ENCODE results near the gene ESR1. TPM values are rescaled to one million over a fixed set of nuclear protein-coding genes. Genes with fewer than 3 reads are reported as not detected.

Gene ESR1
- total RNA-seq, 2 donors from 2014 or later: 0.47 to 0.67 TPM

DNA sequence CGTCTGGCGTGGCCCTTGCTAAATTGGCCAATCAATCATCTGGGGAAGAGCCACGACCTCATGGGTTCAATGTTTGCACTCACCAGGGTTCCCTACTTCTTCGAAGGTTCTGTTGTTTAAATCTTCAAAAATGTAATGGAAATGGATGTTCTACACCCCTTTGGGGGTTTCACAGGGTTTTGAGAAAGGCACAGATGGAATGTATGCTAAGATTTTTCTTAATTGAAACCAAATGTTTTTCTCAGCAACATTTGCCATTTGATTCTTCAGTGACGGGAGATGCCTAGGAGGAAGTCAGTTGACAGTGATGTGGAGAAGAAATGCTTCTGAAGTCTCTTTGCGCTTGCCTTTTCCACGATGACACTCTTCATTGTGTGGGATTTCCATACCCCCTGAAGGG lies 312.3 kb downstream of the ESR1 start:
- H3K36me3 ChIP-seq: peaks cover 36% of the 10 kb centered on the region
- H3K27me3 ChIP-seq: no peaks in the 10 kb centered on the region
- no peak for DNase-seq (ENCODE audit: low spot score)
- H3K4me1 ChIP-seq: peaks cover 0 to 13% of the 10 kb centered on the region in 2 donors
- no peaks in the 10 kb centered on the region for H3K9me3 ChIP-seq
- TF ChIP-seq, protein P1, sequence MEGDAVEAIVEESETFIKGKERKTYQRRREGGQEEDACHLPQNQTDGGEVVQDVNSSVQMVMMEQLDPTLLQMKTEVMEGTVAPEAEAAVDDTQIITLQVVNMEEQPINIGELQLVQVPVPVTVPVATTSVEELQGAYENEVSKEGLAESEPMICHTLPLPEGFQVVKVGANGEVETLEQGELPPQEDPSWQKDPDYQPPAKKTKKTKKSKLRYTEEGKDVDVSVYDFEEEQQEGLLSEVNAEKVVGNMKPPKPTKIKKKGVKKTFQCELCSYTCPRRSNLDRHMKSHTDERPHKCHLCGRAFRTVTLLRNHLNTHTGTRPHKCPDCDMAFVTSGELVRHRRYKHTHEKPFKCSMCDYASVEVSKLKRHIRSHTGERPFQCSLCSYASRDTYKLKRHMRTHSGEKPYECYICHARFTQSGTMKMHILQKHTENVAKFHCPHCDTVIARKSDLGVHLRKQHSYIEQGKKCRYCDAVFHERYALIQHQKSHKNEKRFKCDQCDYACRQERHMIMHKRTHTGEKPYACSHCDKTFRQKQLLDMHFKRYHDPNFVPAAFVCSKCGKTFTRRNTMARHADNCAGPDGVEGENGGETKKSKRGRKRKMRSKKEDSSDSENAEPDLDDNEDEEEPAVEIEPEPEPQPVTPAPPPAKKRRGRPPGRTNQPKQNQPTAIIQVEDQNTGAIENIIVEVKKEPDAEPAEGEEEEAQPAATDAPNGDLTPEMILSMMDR (IDR thresholded peaks at IDR 0.05): no peak
- H3K4me3 ChIP-seq: no peak overlapping the region
- H3K27ac ChIP-seq: no peak overlapping the region

DNA sequence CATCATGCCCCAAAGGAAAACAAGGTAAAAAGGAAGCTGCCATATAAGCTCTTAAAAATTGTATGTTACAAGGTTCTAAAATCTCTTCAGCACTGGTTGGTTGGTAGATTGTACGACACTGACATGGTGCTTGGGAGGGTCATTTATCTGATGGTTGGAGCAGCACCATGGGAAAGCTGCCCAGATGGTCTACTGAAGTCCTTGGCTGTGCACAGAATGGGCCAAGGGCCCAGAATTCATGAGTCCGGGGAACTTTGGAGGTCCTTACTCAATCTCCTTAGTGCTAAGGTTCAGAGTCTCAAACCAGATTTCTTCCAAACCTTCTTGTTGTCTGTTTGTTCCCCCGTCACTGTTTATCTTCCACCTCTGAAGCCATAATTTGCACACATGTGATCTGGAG lies 314.4 kb downstream of the ESR1 start:
- no peak for DNase-seq (ENCODE audit: low spot score)
- peaks cover 0 to 13% of the 10 kb centered on the region in 2 donors for H3K4me1 ChIP-seq
- H3K27ac ChIP-seq: no peak overlapping the region
- no peaks in the 10 kb centered on the region for H3K27me3 ChIP-seq
- H3K9me3 ChIP-seq: no peaks in the 10 kb centered on the region
- H3K4me3 ChIP-seq: no peak overlapping the region
- peaks cover 36% of the 10 kb centered on the region for H3K36me3 ChIP-seq
- TF ChIP-seq, protein P1 (IDR thresholded peaks at IDR 0.05): no peak

DNA sequence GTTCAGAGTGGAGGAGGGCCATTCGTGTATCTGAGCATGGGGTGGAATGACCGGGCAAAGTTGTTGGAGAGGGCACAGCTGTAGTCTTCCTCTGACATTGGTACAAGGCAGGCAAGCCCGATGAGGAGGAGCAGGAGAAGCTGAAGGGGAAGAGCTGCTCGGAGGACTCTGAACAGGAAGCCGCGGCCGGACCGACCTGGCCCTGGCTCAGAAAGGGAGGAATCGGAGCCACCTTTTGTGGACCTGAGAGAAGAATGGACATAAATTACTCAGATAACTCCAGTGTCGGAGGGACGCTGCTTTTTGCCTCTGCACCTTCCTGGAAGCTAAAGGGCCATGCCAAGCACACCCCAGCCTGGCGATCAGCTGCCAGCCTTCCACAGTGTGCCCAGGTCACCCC lies 315.0 kb downstream of the ESR1 start:
- no peak overlapping the region for H3K27ac ChIP-seq
- H3K36me3 ChIP-seq: peaks cover 36% of the 10 kb centered on the region

DNA sequence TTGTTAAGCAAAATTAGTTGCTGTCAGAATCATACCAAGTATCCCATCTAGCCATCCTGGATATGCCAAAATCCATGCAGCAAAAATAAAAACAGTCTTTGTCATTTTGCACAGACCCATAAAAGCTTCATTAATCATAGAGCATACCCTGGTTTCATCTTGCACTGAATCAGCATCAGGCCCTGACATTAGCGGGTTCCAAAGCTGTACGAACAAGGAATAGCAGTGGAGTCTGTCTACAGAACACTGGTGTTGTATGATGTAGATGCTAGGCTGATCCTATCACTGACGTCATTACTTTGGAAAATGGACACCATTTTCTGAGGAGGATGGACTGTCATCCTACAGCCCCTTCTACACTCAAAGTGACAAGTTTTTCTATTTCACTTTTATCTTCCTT lies 315.6 kb downstream of the ESR1 start:
- peaks cover 36% of the 10 kb centered on the region for H3K36me3 ChIP-seq

More for the DNA sequence above, 315.0 kb downstream of the ESR1 start:
- TF ChIP-seq, protein P1 (IDR thresholded peaks at IDR 0.05): no peak
- Histone ChIP-seq H3K4me3 (no peak overlapping the region), H3K4me1 (peaks cover 0 to 16% of the 10 kb centered on the region in 2 donors), H3K27me3 (no peaks in the 10 kb centered on the region), H3K9me3 (no peaks in the 10 kb centered on the region)
- no peak for DNase-seq (ENCODE audit: low spot score)

DNA sequence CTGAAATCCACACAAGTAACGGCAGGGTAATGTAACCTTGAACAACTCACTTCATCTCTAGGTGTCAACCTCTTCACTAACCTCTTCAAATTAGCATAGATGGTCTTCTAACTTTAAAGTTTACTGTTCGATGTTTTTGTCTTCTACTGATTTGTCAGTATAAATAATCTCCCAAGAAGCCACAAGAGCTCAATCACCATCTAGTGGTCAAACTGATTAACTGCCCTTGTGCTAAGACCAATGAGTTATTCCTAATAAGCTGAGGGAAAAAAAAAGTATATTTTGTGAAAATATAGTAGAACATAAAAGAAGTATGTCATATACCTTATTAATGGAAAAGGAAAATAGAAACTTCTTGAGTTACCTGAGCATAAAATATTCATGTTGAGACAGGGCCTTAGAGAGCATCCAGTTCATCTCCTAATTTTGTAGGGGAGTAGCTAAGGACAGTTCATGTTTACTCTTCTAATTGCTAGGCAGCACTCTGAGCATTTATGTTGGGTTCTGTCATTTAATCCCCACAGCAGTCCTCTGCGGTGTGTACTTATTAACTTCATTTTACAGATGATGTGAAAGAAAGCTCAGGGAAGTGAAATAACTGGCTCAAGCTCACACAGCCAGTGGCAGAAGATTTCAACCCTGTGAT lies 317.1 kb downstream of the ESR1 start:
- no peaks in the 10 kb centered on the region for H3K9me3 ChIP-seq
- TF ChIP-seq, protein P1 (IDR thresholded peaks at IDR 0.05): peak; percentile 62 to 87
- H3K27ac ChIP-seq: peak overlapping the region in 1 of 2 donors; percentile 9
- peaks cover 49% of the 10 kb centered on the region for H3K36me3 ChIP-seq
- no peak overlapping the region for H3K4me3 ChIP-seq
- peaks cover 0 to 21% of the 10 kb centered on the region in 2 donors for H3K4me1 ChIP-seq
- no peak for DNase-seq (ENCODE audit: low spot score)
- no peaks in the 10 kb centered on the region for H3K27me3 ChIP-seq

More for the DNA sequence above, 315.6 kb downstream of the ESR1 start:
- Histone ChIP-seq H3K27ac (no peak overlapping the region), H3K9me3 (no peaks in the 10 kb centered on the region), H3K4me3 (no peak overlapping the region), H3K4me1 (peaks cover 0 to 21% of the 10 kb centered on the region in 2 donors), H3K27me3 (no peaks in the 10 kb centered on the region)
- TF ChIP-seq, protein P1 (IDR thresholded peaks at IDR 0.05): no peak
- DNase-seq (ENCODE audit: low spot score): no peak
